NCI-H187 treated with DMSO at 0.1 percent for 48 hours (cell line): ENCODE measurements around the gene MSANTD7.

Experiments
- DNase-seq: peaks from one replicate; lab custom pipeline; 2025; lab: John Stamatoyannopoulos, UW

The MSANTD7 gene

GRCh38 chr10:14884082-14884481 lies 46.0 kb downstream of the MSANTD7 start:
- DNase-seq, result no peak
